Epithelial cell of esophagus (primary cell): Measurements from ENCODE around the gene MRGPRD.
A peak's percentile ranks its signal among the peaks of the same experiment; 100 is the strongest.
"Not testable (repeated sequence)": the region's sequence is repeated elsewhere in the genome, so short reads cannot be mapped to it uniquely, and the experiment has no call there.

Experiments
- DNase-seq: peaks from one replicate; pipeline ENCODE4 v3.0.0; 2010; ENCODE audit warnings: low read depth
- H3K4me3 ChIP-seq: 2 replicates; pipeline ENCODE4 v1.5.1; 2011; ENCODE audit warnings: mild to moderate bottlenecking, low read length, control low read depth
- CTCF ChIP-seq: IDR thresholded peaks from 2 replicates; pipeline ENCODE4 v1.5.1; 2011; ENCODE audit warnings: low read depth, mild to moderate bottlenecking, low read length, control low read depth, inconsistent platforms; ENCODE audit not compliant: insufficient read depth; ENCODE audit errors: missing control alignments

Gene MRGPRD

GRCh38 chr11:69002110-69002569, 21.4 kb upstream of the MRGPRD start:
- no peak for TF ChIP-seq CTCF
- no peak overlapping the region for H3K4me3 ChIP-seq
- DNase-seq, result no peak

GRCh38 chr11:69001243-69002081, 20.7 kb upstream of the MRGPRD start:
- no peak for TF ChIP-seq CTCF
- DNase-seq, result no peak
- H3K4me3 ChIP-seq, result no peak overlapping the region

GRCh38 chr11:69000831-69001242, 20.1 kb upstream of the MRGPRD start:
- TF ChIP-seq CTCF, result peak; percentile 59
- H3K4me3 ChIP-seq, result no peak overlapping the region
- DNase-seq, result peak; percentile 74

GRCh38 chr11:69000391-69000790, 19.6 kb upstream of the MRGPRD start:
- no peak overlapping the region for H3K4me3 ChIP-seq
- TF ChIP-seq CTCF, result no peak
- no peak for DNase-seq

GRCh38 chr11:68999748-69000355, 19.1 kb upstream of the MRGPRD start:
- H3K4me3 ChIP-seq, result not testable (repeated sequence)

GRCh38 chr11:68999093-68999747, 18.4 kb upstream of the MRGPRD start:
- H3K4me3 ChIP-seq, result no peak overlapping the region
- no peak for TF ChIP-seq CTCF
- no peak for DNase-seq

More at GRCh38 chr11:68999748-69000355, 19.1 kb upstream of the MRGPRD start:
- not testable (repeated sequence) for DNase-seq

GRCh38 chr11:68998390-68998911, 17.7 kb upstream of the MRGPRD start:
- no peak for DNase-seq
- H3K4me3 ChIP-seq, result no peak overlapping the region
- TF ChIP-seq CTCF, result no peak
